ENCODE data around the gene OR3A1. TPM values are rescaled to one million over a fixed set of nuclear protein-coding genes. Genes with fewer than 3 reads are reported as not detected.
"Not testable (repeated sequence)": the region's sequence is repeated elsewhere in the genome, so short reads cannot be mapped to it uniquely, and the experiment has no call there.

The OR3A1 gene, protein sequence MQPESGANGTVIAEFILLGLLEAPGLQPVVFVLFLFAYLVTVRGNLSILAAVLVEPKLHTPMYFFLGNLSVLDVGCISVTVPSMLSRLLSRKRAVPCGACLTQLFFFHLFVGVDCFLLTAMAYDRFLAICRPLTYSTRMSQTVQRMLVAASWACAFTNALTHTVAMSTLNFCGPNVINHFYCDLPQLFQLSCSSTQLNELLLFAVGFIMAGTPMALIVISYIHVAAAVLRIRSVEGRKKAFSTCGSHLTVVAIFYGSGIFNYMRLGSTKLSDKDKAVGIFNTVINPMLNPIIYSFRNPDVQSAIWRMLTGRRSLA
- total RNA-seq, result not detected

DNA sequence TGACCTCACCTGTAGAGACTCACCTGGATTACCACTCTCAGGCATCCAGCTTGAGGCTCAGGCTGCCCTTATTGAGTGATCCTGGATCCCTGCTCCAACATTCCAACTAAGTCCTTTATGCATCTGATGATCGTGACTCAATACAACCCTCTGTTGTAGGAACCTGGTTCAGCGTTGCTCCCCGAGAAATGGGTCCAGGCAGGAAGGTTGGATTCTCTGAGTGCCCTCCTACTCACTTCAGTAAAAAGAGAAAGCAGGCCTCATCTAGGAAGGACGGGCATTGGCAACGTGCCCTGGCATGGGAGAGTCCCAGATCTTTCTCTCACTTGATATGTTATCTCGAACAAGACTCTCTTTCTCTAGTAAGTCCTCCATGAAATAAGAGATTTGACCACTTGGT lies at the start of gene OR3A1:
TSS of gene OR3A1 (minus strand) at position 101 of the 400 bp plus-strand sequence. CDS start 5,778 bp downstream, outside the sequence.
- no peak for ATAC-seq (ENCODE audit: low FRiP score in 2 of 2)
- TF ChIP-seq, protein P1, sequence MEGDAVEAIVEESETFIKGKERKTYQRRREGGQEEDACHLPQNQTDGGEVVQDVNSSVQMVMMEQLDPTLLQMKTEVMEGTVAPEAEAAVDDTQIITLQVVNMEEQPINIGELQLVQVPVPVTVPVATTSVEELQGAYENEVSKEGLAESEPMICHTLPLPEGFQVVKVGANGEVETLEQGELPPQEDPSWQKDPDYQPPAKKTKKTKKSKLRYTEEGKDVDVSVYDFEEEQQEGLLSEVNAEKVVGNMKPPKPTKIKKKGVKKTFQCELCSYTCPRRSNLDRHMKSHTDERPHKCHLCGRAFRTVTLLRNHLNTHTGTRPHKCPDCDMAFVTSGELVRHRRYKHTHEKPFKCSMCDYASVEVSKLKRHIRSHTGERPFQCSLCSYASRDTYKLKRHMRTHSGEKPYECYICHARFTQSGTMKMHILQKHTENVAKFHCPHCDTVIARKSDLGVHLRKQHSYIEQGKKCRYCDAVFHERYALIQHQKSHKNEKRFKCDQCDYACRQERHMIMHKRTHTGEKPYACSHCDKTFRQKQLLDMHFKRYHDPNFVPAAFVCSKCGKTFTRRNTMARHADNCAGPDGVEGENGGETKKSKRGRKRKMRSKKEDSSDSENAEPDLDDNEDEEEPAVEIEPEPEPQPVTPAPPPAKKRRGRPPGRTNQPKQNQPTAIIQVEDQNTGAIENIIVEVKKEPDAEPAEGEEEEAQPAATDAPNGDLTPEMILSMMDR (IDR thresholded peaks at IDR 0.05), result no peak
- no peak for TF ChIP-seq POLR2AphosphoS5 (IDR thresholded peaks at IDR 0.05)
- no peak for TF ChIP-seq EP300 (IDR thresholded peaks at IDR 0.05)
- no peak for TF ChIP-seq POLR2A (IDR thresholded peaks at IDR 0.05)

DNA sequence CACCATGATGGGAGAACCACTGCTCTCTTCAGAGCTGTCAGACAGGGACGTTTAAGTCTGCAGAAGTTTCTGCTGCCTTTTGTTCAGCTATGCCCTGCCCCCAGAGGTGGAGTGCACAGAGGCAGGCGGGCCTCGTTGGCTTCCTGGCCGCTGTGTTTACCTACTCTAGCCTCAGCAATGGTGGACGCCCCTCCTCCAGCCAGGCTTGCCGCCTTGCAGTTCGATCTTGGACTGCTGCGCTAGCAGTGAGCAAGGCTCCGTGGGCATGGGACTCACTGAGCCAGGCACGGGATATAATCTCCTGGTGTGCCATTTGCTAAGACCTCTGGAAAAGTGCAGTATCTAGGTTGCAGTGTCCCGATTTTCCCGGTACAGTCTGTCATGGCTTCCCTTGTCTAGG lies 44.6 kb upstream of the OR3A1 start:
- ATAC-seq (ENCODE audit: low FRiP score in 2 of 2); H3K27me3 ChIP-seq; H3K27ac ChIP-seq; H3K36me3 ChIP-seq; H3K4me1 ChIP-seq; H3K9me3 ChIP-seq; H3K4me3 ChIP-seq: not testable (repeated sequence)
- 84 to 85% methylated on average over 10 to 12 of the region's 12 CpGs for WGBS, 2 donors
- DNase-seq, result peak in 1 of 2 donors; percentile 29

More for the DNA sequence above, at the start of gene OR3A1:
- no peaks in the 10 kb centered on the region for H3K9me3 ChIP-seq
- no peak within 1 kb of the TSS for H3K4me3 ChIP-seq
- H3K27ac ChIP-seq, result no peak within 1 kb of the TSS
- 80 to 93% methylated on average over 5 to 6 of the region's 6 CpGs for WGBS, 2 donors
- no peaks in the 10 kb centered on the region for H3K4me1 ChIP-seq
- no peak for DNase-seq
- H3K36me3 ChIP-seq, result no peaks in the 10 kb centered on the region
- no peaks in the 10 kb centered on the region for H3K27me3 ChIP-seq

DNA sequence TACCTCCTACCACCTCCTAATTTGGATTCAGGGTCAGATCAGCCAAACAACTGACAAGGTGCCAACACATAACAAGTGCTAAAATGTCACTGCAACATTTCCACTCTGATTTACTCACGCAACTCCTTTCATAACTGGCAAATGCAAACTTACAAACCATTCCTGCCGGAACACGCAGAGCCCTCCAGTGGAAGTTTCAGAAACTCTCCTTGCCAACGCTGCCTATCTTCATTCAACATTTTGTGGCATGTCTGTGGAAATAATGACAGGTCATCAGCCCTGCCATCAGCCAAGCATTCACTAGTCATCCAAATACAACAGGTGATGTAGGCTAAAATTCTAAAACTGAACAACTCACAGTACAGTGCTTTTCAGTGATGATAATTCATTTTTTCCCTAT lies 37.7 kb upstream of the OR3A1 start:
- TF ChIP-seq, protein P1 (IDR thresholded peaks at IDR 0.05), result peak in 1 of 6 experiments; percentile 5
- TF ChIP-seq POLR2AphosphoS5 (IDR thresholded peaks at IDR 0.05), result no peak
- H3K9me3 ChIP-seq, result no peaks in the 10 kb centered on the region
- DNase-seq (no peak), ATAC-seq (ENCODE audit: low FRiP score in 2 of 2) (no peak)
- H3K27ac ChIP-seq, result no peak overlapping the region
- H3K27me3 ChIP-seq, result no peaks in the 10 kb centered on the region
- no peak overlapping the region for H3K4me3 ChIP-seq
- WGBS, 2 donors, result 38 to 65% methylated on average over 4 of the region's 4 CpGs
- no peaks in the 10 kb centered on the region for H3K4me1 ChIP-seq
- H3K36me3 ChIP-seq, result no peaks in the 10 kb centered on the region

DNA sequence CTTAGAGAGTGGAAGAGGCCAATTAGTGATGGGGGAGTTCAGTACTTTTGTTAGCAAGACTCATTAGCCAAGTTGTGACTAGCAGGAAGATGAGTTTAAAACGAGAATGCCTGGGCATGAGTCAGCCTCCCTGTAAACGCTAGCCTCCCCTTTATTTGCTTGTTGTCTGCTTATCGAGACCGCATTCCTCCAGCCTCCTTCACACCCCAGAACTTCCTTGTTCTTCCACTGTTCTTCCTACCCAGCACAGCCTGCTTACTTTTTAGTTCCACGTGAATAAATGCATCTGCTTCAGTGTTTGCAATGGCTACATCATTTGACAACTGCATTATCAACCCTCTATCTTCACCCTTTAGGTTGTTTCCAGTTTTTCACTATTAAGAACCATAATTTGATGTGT lies 20.2 kb upstream of the OR3A1 start:
- H3K27me3 ChIP-seq, result no peaks in the 10 kb centered on the region
- TF ChIP-seq POLR2A (IDR thresholded peaks at IDR 0.05) (no peak), POLR2AphosphoS5 (IDR thresholded peaks at IDR 0.05) (no peak), EP300 (IDR thresholded peaks at IDR 0.05) (no peak)
- TF ChIP-seq, protein P1 (IDR thresholded peaks at IDR 0.05), result no peak
- H3K4me1 ChIP-seq, result no peaks in the 10 kb centered on the region
- H3K4me3 ChIP-seq, result no peak overlapping the region
- WGBS, 2 donors, result 61 to 62% methylated on average over 5 of the region's 5 CpGs
- no peak overlapping the region for H3K27ac ChIP-seq
- no peaks in the 10 kb centered on the region for H3K36me3 ChIP-seq
- no peak for ATAC-seq (ENCODE audit: low FRiP score in 2 of 2)
- DNase-seq, result no peak
- H3K9me3 ChIP-seq, result no peaks in the 10 kb centered on the region

DNA sequence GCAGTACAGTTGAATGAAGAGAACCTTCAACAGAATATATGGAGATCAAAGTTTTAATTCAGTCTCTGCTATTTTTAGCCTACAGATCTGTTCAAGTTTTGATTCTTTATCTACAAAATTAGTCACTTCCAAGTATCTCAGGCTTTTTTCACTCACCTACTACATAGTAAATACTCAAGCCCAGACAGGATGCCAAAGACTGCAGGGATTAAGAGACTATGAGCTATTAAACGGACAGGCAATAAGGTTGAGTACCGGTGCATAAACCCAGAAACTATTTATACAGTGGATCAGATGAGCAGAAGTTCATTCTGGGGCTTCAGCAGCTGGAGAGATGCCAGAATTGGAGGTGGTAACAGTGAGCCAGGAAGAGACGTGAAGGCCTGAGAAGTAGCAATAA lies 18.7 kb upstream of the OR3A1 start:
- H3K27me3 ChIP-seq, result no peaks in the 10 kb centered on the region
- H3K9me3 ChIP-seq, result no peaks in the 10 kb centered on the region
- no peak for TF ChIP-seq EP300 (IDR thresholded peaks at IDR 0.05)
- no peak for TF ChIP-seq POLR2A (IDR thresholded peaks at IDR 0.05)
- TF ChIP-seq POLR2AphosphoS5 (IDR thresholded peaks at IDR 0.05), result no peak
- TF ChIP-seq, protein P1 (IDR thresholded peaks at IDR 0.05), result no peak
- no peaks in the 10 kb centered on the region for H3K4me1 ChIP-seq
- no peak overlapping the region for H3K27ac ChIP-seq
- 35 to 65% methylated on average over 3 of the region's 3 CpGs for WGBS, 2 donors
- no peak overlapping the region for H3K4me3 ChIP-seq
- no peak for DNase-seq
- no peaks in the 10 kb centered on the region for H3K36me3 ChIP-seq
- ATAC-seq (ENCODE audit: low FRiP score in 2 of 2), result no peak
